SK-MEL-5 (cell line): Measurements from ENCODE around the gene IRF5. TPM values are rescaled to one million over a fixed set of nuclear protein-coding genes. Genes with fewer than 3 reads are reported as not detected.

Experiments
- DNase-seq: peaks from one replicate; pipeline ENCODE4 v3.0.0-alpha.2; 2016; ENCODE audit warnings: low read depth, low spot score
- in situ Hi-C: cut with HindIII; loops from 2 replicates; pipeline ENCODE4 v1.10.0; 2016; ENCODE audit warnings: low sequenced_read_pairs, high pct_unique_total_duplicates, low pct_unique_long_range_greater_than_20kb
- total RNA-seq: library from RNA; depleted of rRNA; stranded (reverse); fragments of >200 nt; shearing (Covaris generic); gene quantifications from 2 replicates; pipeline ENCODE4 v1.2.3, GENCODE V29; 2014

The IRF5 gene
- total RNA-seq, 1 experiment from 2014 or later, result 6.3 TPM

- DNase-seq, result no peak
- in situ Hi-C loops, result no loop called here
Measured at GRCh38 chr7:128915841-128916642, 21.7 kb upstream of the IRF5 start.

- no peak for DNase-seq
Measured at GRCh38 chr7:128916643-128916915, 21.1 kb upstream of the IRF5 start.

GRCh38 chr7:128917122-128917521 is 20.6 kb upstream of the IRF5 start:
- no peak for DNase-seq
- in situ Hi-C loops, result no loop called here

More at GRCh38 chr7:128916643-128916915, 21.1 kb upstream of the IRF5 start:
- in situ Hi-C loops, result no loop called here

GRCh38 chr7:128918016-128918665 is 19.6 kb upstream of the IRF5 start:
- in situ Hi-C loops, result no loop called here
- no peak for DNase-seq

GRCh38 chr7:128919241-128919640 is 18.5 kb upstream of the IRF5 start:
- DNase-seq, result no peak
- in situ Hi-C loops, result no loop called here

GRCh38 chr7:128919881-128920799 is 17.6 kb upstream of the IRF5 start:
- DNase-seq, result peak; percentile 32
- in situ Hi-C loops, result no loop called here

- DNase-seq, result no peak
- in situ Hi-C loops, result no loop called here
Measured at GRCh38 chr7:128920913-128921582, 16.7 kb upstream of the IRF5 start.

GRCh38 chr7:128921866-128922440 is 15.8 kb upstream of the IRF5 start:
- in situ Hi-C loops, result no loop called here
- DNase-seq, result no peak

- in situ Hi-C loops, result no loop called here
Measured at GRCh38 chr7:128922496-128923410, 15.0 kb upstream of the IRF5 start.

GRCh38 chr7:128923411-128923800 is 14.3 kb upstream of the IRF5 start:
- no peak for DNase-seq
- in situ Hi-C loops, result no loop called here

More at GRCh38 chr7:128922496-128923410, 15.0 kb upstream of the IRF5 start:
- DNase-seq, result no peak

- DNase-seq, result no peak
- in situ Hi-C loops, result no loop called here
Measured at GRCh38 chr7:128924707-128925588, 12.8 kb upstream of the IRF5 start.

GRCh38 chr7:128928159-128928813 is 9.4 kb upstream of the IRF5 start:
- DNase-seq, result no peak
- in situ Hi-C loops, result no loop called here

GRCh38 chr7:128928882-128929788 is 8.6 kb upstream of the IRF5 start:
- in situ Hi-C loops, result no loop called here
- no peak for DNase-seq

- DNase-seq, result no peak
- in situ Hi-C loops, result no loop called here
Measured at GRCh38 chr7:128931190-128931798, 6.4 kb upstream of the IRF5 start.
